GM12878 (cell line): Measurements from ENCODE around the gene ZDHHC21. TPM values are rescaled to one million over a fixed set of nuclear protein-coding genes. Genes with fewer than 3 reads are reported as not detected.
A peak's percentile ranks its signal among the peaks of the same experiment; 100 is the strongest.

ENCODE experiments used
- ATF7 ChIP-seq: fragments of 450-650 bp; IDR thresholded peaks from 2 replicates; pipeline ENCODE4 v1.6.1; 2016; ENCODE audit warnings: low read depth, mild to moderate bottlenecking
- BCL11A ChIP-seq: IDR thresholded peaks from 2 replicates; pipeline ENCODE4 v1.6.1; 2011; ENCODE audit warnings: low read depth, low read length
- CHD1 ChIP-seq: IDR thresholded peaks from 2 replicates; pipeline ENCODE4 v1.6.1; 2012; ENCODE audit warnings: low read depth, low read length, improper control_type of control experiment
- CREM ChIP-seq: IDR thresholded peaks from 2 replicates; pipeline ENCODE4 v1.6.1; 2014; ENCODE audit warnings: antibody characterized with exemption, low read depth
- CUX1 ChIP-seq: IDR thresholded peaks from 2 replicates; pipeline ENCODE4 v1.6.1; 2012; ENCODE audit warnings: improper control_type of control experiment, low read depth, low read length; ENCODE audit not compliant: insufficient replicate concordance
- FOS ChIP-seq: IDR thresholded peaks from 3 replicates; pipeline ENCODE4 v1.6.1; 2011; ENCODE audit warnings: borderline replicate concordance; ENCODE audit not compliant: insufficient read length; ENCODE audit errors: extremely low read depth
- HCFC1 ChIP-seq: fragments of 150-350 bp; IDR thresholded peaks from 2 replicates; pipeline ENCODE4 v1.6.1; 2014; ENCODE audit warnings: low read length
- HDGF ChIP-seq: fragments of 450-650 bp; IDR thresholded peaks from 2 replicates; pipeline ENCODE4 v1.6.1; 2016; ENCODE audit warnings: antibody characterized with exemption
- IKZF2 ChIP-seq, 2 experiments: fragments of 450-650 bp; IDR thresholded peaks; 2 replicates each; pipeline ENCODE4 v1.6.1; 2017; ENCODE audit warnings: mild to moderate bottlenecking in 2 of 2, moderate library complexity in 2 of 2
- KLF5 ChIP-seq: fragments of 450-650 bp; IDR thresholded peaks from 2 replicates; pipeline ENCODE4 v1.6.1; 2014; ENCODE audit warnings: mild to moderate bottlenecking; ENCODE audit not compliant: partially characterized antibody
- LARP7 ChIP-seq: fragments of 450-650 bp; IDR thresholded peaks from 2 replicates; pipeline ENCODE4 v1.6.1; 2017; ENCODE audit warnings: mild to moderate bottlenecking
- POLR2AphosphoS5 ChIP-seq: IDR thresholded peaks from 2 replicates; pipeline ENCODE4 v1.6.1; 2011; ENCODE audit warnings: mild to moderate bottlenecking, low read length, inconsistent platforms
- RBBP5 ChIP-seq: fragments of 200-600 bp; sonication (generic); conservative IDR thresholded peaks from 2 replicates; pipeline ENCODE4 v1.6.1; 2016
- RUNX3 ChIP-seq: IDR thresholded peaks from 2 replicates; pipeline ENCODE4 v1.6.1; 2012; ENCODE audit warnings: low read length, inconsistent platforms
- SMARCA5 ChIP-seq: fragments of 450-650 bp; IDR thresholded peaks from 2 replicates; pipeline ENCODE4 v1.6.1; 2017; ENCODE audit warnings: mild to moderate bottlenecking
- SPI1 ChIP-seq: IDR thresholded peaks from 2 replicates; pipeline ENCODE4 v1.6.1; 2011; ENCODE audit warnings: low read depth, mild to moderate bottlenecking, low read length, moderate library complexity, borderline replicate concordance; ENCODE audit not compliant: insufficient read depth
- STAT1 ChIP-seq: fragments of 450-650 bp; conservative IDR thresholded peaks from 2 replicates; pipeline ENCODE4 v1.6.1; 2014; ENCODE audit warnings: antibody characterized with exemption, mild to moderate bottlenecking
- TCF12 ChIP-seq: IDR thresholded peaks from 2 replicates; pipeline ENCODE4 v1.6.1; 2011; ENCODE audit warnings: low read depth, mild to moderate bottlenecking, low read length
- WRNIP1 ChIP-seq: IDR thresholded peaks from 2 replicates; pipeline ENCODE4 v1.6.1; 2011; ENCODE audit warnings: low read depth, low read length, improper control_type of control experiment, borderline replicate concordance
- YY1 ChIP-seq: IDR thresholded peaks from 2 replicates; pipeline ENCODE4 v1.6.1; 2011; ENCODE audit warnings: low read depth, mild to moderate bottlenecking, low read length
- ZBED1 ChIP-seq: IDR thresholded peaks from 2 replicates; pipeline ENCODE4 v1.6.1; 2016; ENCODE audit warnings: borderline replicate concordance
- ZNF687 ChIP-seq: fragments of 450-650 bp; IDR thresholded peaks from 2 replicates; pipeline ENCODE4 v1.6.1; 2017; ENCODE audit warnings: mild to moderate bottlenecking, moderate library complexity
- polyA plus RNA-seq, 11 experiments: library from polyadenylated mRNA; depleted of rRNA in 4 of 11; unstranded in 6 of 11; stranded (reverse) in 5 of 11; fragments of >200 nt; fragmentation: Nextera tagmentation in 4 of 11; fragmentation: Illumina TruSeq in 1 of 11; extraction: Ambion mirVana in 4 of 11; extraction: Trizol in 1 of 11; gene quantifications; 1 replicate in 1 of 11; 2 replicates in 10 of 11; pipeline versions ENCODE4 v1.2.1 to v1.2.3, GENCODE V29; 2011 to 2016; ENCODE audit warnings: inconsistent platforms in 2 of 11, missing spikeins in 2 of 11, low read depth in 1 of 11
- total RNA-seq, 4 experiments: library from RNA; depleted of rRNA in 3 of 4; stranded (reverse); fragments of >200 nt in 3 of 4; fragmentation: Illumina TruSeq in 1 of 4; extraction: Trizol in 1 of 4; gene quantifications; 2 replicates each; pipeline versions ENCODE4 v1.2.1 to v1.2.3, GENCODE V29; 2013 to 2021

The ZDHHC21 gene
- total and polyA plus RNA-seq, 10 of the 15 experiments (the other 5 are each of a cell fraction or from before 2014, with no cell fraction given), result 2.6 to 14.6 (median 9.1) TPM

DNA sequence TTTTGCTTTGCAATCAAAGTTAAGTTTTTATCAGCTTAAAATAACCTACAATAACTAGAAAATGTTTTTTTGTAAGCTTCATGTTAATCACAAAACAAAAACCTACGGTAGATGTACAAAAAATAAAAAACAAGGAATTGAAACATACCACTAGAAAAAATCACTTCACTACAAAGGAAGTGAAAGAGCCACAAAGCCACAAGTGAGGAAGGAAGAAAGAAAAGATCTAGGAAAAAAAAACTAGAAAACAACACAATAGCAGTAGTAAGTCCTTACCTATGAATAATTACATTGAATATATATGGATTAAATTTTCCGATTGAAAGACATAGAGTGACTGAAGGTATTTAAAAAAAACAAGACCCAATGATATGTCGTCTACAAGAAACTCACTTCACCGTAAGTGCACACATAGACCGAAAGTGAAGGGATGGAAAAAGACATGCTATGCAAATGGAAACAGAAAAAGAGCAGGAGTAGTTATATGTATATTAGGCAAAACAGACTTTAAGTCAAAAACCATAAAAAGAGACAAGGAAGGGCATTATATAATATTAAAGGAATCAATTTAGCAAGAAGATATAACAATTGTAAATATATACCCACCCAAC lies 13.4 kb upstream of the ZDHHC21 start (continued):
- TF ChIP-seq ZNF687, result no peak
- TF ChIP-seq HDGF, result no peak
- peak in 1 of 2 experiments; percentile 36; a peak in 2 of 4 replicates for TF ChIP-seq IKZF2 (IDR thresholded peaks at IDR 0.05)
- TF ChIP-seq LARP7, result no peak
- peak; percentile 51; the same call in 1 of the 2 replicates for TF ChIP-seq SPI1
- TF ChIP-seq KLF5, result no peak
- no peak for TF ChIP-seq TCF12
- no peak for TF ChIP-seq SMARCA5
- no peak for TF ChIP-seq CHD1
- TF ChIP-seq POLR2AphosphoS5, result no peak
- TF ChIP-seq HCFC1, result no peak
- peak; percentile 41; the same call in 1 of the 2 replicates for TF ChIP-seq ATF7
- TF ChIP-seq STAT1, result no peak
- no peak for TF ChIP-seq ZBED1
- no peak for TF ChIP-seq BCL11A
- TF ChIP-seq CUX1, result no peak
- TF ChIP-seq WRNIP1, result no peak
- TF ChIP-seq YY1, result no peak
- no peak for TF ChIP-seq CREM
- no peak for TF ChIP-seq RBBP5
- peak; percentile 82 for TF ChIP-seq RUNX3
- no peak for TF ChIP-seq FOS
- TF ChIP-seq, all 136 proteins: peak for 8
